Measurements from ENCODE around the gene HPS5.
A peak's percentile ranks its signal among the peaks of the same experiment; 100 is the strongest.

The HPS5 gene

GRCh38 chr11:18320617-18321016 is 1.3 kb downstream of the HPS5 start:
- DNase-seq (ENCODE audit: low read depth), result no peak

- DNase-seq (ENCODE audit: low read depth), result no peak
Observed at GRCh38 chr11:18319914-18320313, 2.0 kb downstream of the HPS5 start.

- DNase-seq (ENCODE audit: low read depth), result no peak
Observed at GRCh38 chr11:18317551-18317950, 4.4 kb downstream of the HPS5 start.

- DNase-seq (ENCODE audit: low read depth), result no peak
Observed at GRCh38 chr11:18315893-18316292, 6.0 kb downstream of the HPS5 start.

GRCh38 chr11:18314784-18315523 is 7.0 kb downstream of the HPS5 start:
- DNase-seq (ENCODE audit: low read depth), result no peak

GRCh38 chr11:18313965-18314763 is 7.8 kb downstream of the HPS5 start:
- no peak for DNase-seq (ENCODE audit: low read depth)

- DNase-seq (ENCODE audit: low read depth), result peak; percentile 33
Observed at GRCh38 chr11:18312663-18313420, 9.1 kb downstream of the HPS5 start.

GRCh38 chr11:18312012-18312411 is 9.9 kb downstream of the HPS5 start:
- DNase-seq (ENCODE audit: low read depth), result no peak

- no peak for DNase-seq (ENCODE audit: low read depth)
Observed at GRCh38 chr11:18310800-18311340, 11.1 kb downstream of the HPS5 start.

GRCh38 chr11:18309691-18310090 is 12.2 kb downstream of the HPS5 start:
- no peak for DNase-seq (ENCODE audit: low read depth)

- no peak for DNase-seq (ENCODE audit: low read depth)
Observed at GRCh38 chr11:18308242-18308641, 13.7 kb downstream of the HPS5 start.

- no peak for DNase-seq (ENCODE audit: low read depth)
Observed at GRCh38 chr11:18307461-18308139, 14.3 kb downstream of the HPS5 start.

- no peak for DNase-seq (ENCODE audit: low read depth)
Observed at GRCh38 chr11:18304745-18305144, 17.2 kb downstream of the HPS5 start.

GRCh38 chr11:18299721-18300120 is 22.2 kb downstream of the HPS5 start:
- no peak for DNase-seq (ENCODE audit: low read depth)

GRCh38 chr11:18295316-18295715 is 26.6 kb downstream of the HPS5 start:
- DNase-seq (ENCODE audit: low read depth), result no peak

- DNase-seq (ENCODE audit: low read depth), result no peak
Observed at GRCh38 chr11:18294862-18295261, 27.1 kb downstream of the HPS5 start.

- no peak for DNase-seq (ENCODE audit: low read depth)
Observed at GRCh38 chr11:18288911-18289310, 33.0 kb downstream of the HPS5 start.

GRCh38 chr11:18285841-18286240 is 36.1 kb downstream of the HPS5 start:
- DNase-seq (ENCODE audit: low read depth), result no peak

- no peak for DNase-seq (ENCODE audit: low read depth)
Observed at GRCh38 chr11:18282626-18283025, 39.3 kb downstream of the HPS5 start.

- DNase-seq (ENCODE audit: low read depth), result no peak
Observed at GRCh38 chr11:18280438-18281045, 41.4 kb downstream of the HPS5 start.

GRCh38 chr11:18277565-18278271 is 44.2 kb downstream of the HPS5 start:
- DNase-seq (ENCODE audit: low read depth), result no peak
